Body of pancreas (tissue), 4 donors: ENCODE measurements around the gene ZNF284. TPM values are rescaled to one million over a fixed set of nuclear protein-coding genes. Genes with fewer than 3 reads are reported as not detected.

ENCODE experiments used
- ATAC-seq: fragments of 150-250 bp; one replicate; pipeline ENCODE4 v1.9.1; 2016
- DNase-seq, 4 donors: peaks; one replicate each; pipeline ENCODE4 v3.0.0-alpha.2; 2019
- H3K27ac ChIP-seq, 4 donors: fragments of 200-600 bp; sonication (generic); 1 replicate in 3 of 4; 2 replicates in 1 of 4; pipeline versions ENCODE4 v1.5.1 to v1.6.1; 2016 to 2019; ENCODE audit warnings: mild to moderate bottlenecking in 1 of 4, mixed read lengths in 1 of 4, moderate library complexity in 1 of 4
- H3K27me3 ChIP-seq, 2 donors: fragments of 200-600 bp; sonication (generic); one replicate each; pipeline ENCODE4 v1.6.0; 2016; ENCODE audit warnings: mild to moderate bottlenecking in 1 of 2
- H3K36me3 ChIP-seq, 2 donors: fragments of 200-600 bp; sonication (generic); replicated peaks in 1 of 2; 2 replicates each; pipeline ENCODE4 v1.5.1; 2016; ENCODE audit warnings: low read depth in 2 of 2; ENCODE audit not compliant: insufficient read depth in 1 of 2
- H3K4me1 ChIP-seq: fragments of 200-600 bp; sonication (generic); one replicate; pipeline ENCODE4 v1.6.0; 2016
- H3K4me3 ChIP-seq, 2 donors: fragments of 200-600 bp; sonication (generic); 1 replicate in 1 of 2; 2 replicates in 1 of 2; pipeline ENCODE4 v1.5.1; 2016 to 2019
- H3K9me3 ChIP-seq, 3 donors: fragments of 200-600 bp; sonication (generic); 1 replicate in 2 of 3; 2 replicates in 1 of 3; pipeline ENCODE4 v1.5.1; 2016
- POLR2A ChIP-seq, 3 donors: fragments of 450-650 bp; IDR thresholded peaks; one replicate each; pipeline ENCODE4 v1.6.1; 2016; ENCODE audit warnings: antibody characterized with exemption in 3 of 3, mild to moderate bottlenecking in 2 of 3
- WGBS, 2 donors: methylation state at CpG; one replicate each; pipeline ENCODE4 v1.1.5; 2017; 5-methylcytosine and 5-hydroxymethylcytosine counted together
- intact Hi-C: fragments of 100-400 bp; cut with DNase I; formaldehyde crosslinking; loops from one replicate; pipeline ENCODE4 v1.15.1; 2023
- total RNA-seq, 2 donors: library from RNA; depleted of rRNA; stranded (reverse); fragments of >200 nt; gene quantifications; one replicate each; pipeline ENCODE4 v1.1.0, GENCODE V29; 2016
- TF ChIP-seq, protein P1 (sequence below), 7 experiments: fragments of 450-650 bp in 4 of 7; fragments of 200-600 bp in 3 of 7; sonication (generic) in 3 of 7; IDR thresholded peaks; one replicate each; pipeline ENCODE4 v1.5.1; 2016 to 2019; ENCODE audit warnings: antibody characterized with exemption in 7 of 7

Gene ZNF284
- total RNA-seq, 2 donors from 2014 or later: 1.3 to 2.1 TPM

DNA sequence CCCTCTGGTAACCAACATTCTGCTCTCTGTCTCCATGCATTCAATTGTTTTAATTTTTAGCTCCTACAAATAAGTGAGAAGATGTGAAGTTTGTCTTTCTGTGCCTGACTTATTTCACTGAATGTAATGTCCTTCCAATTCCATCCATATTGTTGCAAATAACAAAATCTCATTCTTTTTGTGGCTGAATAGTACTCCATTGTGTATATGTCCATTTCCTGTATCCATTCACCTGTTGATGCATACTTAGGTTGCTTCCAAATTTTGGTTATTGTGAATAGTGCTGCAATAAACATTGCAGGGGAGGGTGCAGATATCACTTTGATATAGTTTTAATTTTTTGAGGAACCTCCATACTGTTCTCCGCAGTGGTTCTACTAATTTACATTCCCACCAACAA lies 2.5 kb upstream of the ZNF284 start:
- Histone ChIP-seq H3K27me3 (no peaks in the 10 kb centered on the region), H3K4me3 (no peak overlapping the region), H3K27ac (no peak overlapping the region), H3K4me1 (peaks cover 14% of the 10 kb centered on the region), H3K36me3 (peaks cover 2 to 11% of the 10 kb centered on the region in 2 donors), H3K9me3 (peaks cover 0 to 37% (median 0%) of the 10 kb centered on the region in 3 donors)
- TF ChIP-seq, protein P1, sequence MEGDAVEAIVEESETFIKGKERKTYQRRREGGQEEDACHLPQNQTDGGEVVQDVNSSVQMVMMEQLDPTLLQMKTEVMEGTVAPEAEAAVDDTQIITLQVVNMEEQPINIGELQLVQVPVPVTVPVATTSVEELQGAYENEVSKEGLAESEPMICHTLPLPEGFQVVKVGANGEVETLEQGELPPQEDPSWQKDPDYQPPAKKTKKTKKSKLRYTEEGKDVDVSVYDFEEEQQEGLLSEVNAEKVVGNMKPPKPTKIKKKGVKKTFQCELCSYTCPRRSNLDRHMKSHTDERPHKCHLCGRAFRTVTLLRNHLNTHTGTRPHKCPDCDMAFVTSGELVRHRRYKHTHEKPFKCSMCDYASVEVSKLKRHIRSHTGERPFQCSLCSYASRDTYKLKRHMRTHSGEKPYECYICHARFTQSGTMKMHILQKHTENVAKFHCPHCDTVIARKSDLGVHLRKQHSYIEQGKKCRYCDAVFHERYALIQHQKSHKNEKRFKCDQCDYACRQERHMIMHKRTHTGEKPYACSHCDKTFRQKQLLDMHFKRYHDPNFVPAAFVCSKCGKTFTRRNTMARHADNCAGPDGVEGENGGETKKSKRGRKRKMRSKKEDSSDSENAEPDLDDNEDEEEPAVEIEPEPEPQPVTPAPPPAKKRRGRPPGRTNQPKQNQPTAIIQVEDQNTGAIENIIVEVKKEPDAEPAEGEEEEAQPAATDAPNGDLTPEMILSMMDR (IDR thresholded peaks at IDR 0.05): no peak
- TF ChIP-seq POLR2A (IDR thresholded peaks at IDR 0.05): no peak
- 94% methylated on average over 1 of the region's 1 CpG for WGBS, 2 donors
- ATAC-seq (no peak), DNase-seq (no peak)
- intact Hi-C loops: no loop called here

DNA sequence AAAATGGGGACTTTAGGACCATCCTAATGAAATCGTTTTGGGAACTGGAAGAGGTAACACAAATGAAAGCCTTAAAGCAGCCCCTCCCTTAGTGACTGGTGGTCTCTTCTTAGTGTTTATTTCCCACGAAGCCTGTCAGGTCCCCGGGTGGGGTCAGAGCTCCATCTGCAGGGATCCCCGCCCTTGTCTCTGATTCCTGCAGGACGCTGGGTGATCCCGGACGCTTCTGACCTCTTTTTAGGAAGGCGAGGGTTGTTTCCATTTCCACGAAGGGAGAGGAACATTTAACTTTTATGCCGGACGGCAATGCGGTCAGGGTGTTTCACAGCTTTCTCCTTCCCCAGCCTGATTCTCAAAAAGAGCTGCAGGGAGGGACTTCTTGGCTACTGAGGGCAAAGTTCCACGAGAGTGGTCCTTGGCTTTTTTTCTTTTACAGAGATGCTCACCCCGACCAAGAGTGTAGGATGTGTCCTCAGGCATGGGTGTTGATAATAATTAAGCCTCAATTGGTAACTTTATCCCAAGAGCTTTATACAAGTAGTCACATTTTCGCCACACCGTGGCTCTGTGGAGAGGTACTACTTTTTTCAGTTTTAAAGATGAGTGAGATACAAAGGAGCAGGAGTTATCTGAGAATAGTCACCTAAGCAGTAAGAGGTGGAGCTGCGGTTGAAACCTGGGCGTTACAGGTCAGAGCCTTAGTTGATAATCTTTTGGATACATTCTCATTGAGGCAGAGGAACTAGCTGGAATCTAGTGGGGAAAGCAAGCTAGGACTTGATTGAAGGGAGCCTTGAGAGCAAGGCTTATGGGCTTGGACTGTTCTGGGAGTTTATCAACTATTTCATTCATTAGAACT lies 813 bp downstream of the ZNF284 start:
- H3K4me3 ChIP-seq: peak overlapping the region; percentile 11 to 27
- ATAC-seq (no peak), DNase-seq (no peak)
- no peak for TF ChIP-seq POLR2A (IDR thresholded peaks at IDR 0.05)
- TF ChIP-seq, protein P1 (IDR thresholded peaks at IDR 0.05): no peak
- peak overlapping the region in 2 of 4 donors; percentile 2 to 52 for H3K27ac ChIP-seq
- intact Hi-C loops: no loop called here
- H3K36me3 ChIP-seq: no peaks in the 10 kb centered on the region
- H3K27me3 ChIP-seq: no peaks in the 10 kb centered on the region
- peaks cover 14% of the 10 kb centered on the region for H3K4me1 ChIP-seq
- WGBS, 2 donors: 11 to 15% methylated on average over 18 of the region's 18 CpGs
- peaks cover 0 to 10% (median 0%) of the 10 kb centered on the region in 3 donors for H3K9me3 ChIP-seq

DNA sequence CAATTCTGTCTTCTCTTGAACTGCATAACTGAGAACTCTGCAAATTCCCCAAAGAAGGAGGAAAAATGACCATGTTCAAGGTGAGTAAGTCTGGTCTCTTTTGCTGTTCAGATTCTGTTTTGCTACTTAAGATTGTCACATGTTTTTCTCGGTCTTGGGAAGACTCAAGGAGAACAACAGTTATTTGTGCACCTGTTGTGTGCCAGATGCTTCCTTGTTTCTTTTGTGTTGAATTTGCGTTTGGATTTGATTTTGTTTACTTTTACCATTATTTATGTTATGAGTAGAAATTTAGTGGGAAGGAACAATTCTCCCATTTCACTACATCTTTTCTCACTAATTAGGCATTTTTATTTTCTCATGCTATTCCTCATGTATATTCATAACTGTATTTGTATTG lies 4.4 kb downstream of the ZNF284 start:
- ATAC-seq (no peak), DNase-seq (no peak)
- WGBS, 2 donors: 72% methylated on average over 2 of the region's 2 CpGs
- no peaks in the 10 kb centered on the region for H3K9me3 ChIP-seq
- TF ChIP-seq POLR2A (IDR thresholded peaks at IDR 0.05): no peak
- TF ChIP-seq, protein P1 (IDR thresholded peaks at IDR 0.05): no peak
- H3K4me3 ChIP-seq: no peak overlapping the region
- H3K36me3 ChIP-seq: no peaks in the 10 kb centered on the region
- H3K27ac ChIP-seq: no peak overlapping the region
- H3K27me3 ChIP-seq: no peaks in the 10 kb centered on the region
- intact Hi-C loops: no loop called here
- H3K4me1 ChIP-seq: peaks cover 14% of the 10 kb centered on the region

DNA sequence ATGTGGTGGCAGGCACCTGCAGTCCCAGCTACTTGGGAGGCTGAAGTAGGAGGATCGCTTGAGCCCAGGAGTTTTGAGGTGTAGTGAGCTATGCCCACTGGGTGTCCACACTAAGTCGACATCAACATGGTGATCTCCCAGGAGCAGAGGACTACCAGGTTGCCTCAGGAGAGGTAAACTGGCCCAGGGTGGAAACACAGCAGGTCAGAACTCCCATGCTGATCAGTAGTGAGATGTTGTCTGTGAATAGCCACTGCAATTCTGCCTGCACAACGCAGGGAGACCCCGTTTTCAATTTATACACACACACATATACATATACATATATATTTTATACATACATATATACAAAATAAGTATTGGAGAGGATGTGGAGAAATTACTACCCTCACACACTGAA lies 20.1 kb downstream of the ZNF284 start:
- whole genome bisulfite sequencing, 2 donors: 46 to 60% methylated on average over 4 of the region's 4 CpGs
- Histone ChIP-seq H3K4me1 (peaks cover 8% of the 10 kb centered on the region), H3K27ac (no peak overlapping the region), H3K4me3 (no peak overlapping the region), H3K36me3 (no peaks in the 10 kb centered on the region), H3K9me3 (no peaks in the 10 kb centered on the region), H3K27me3 (no peaks in the 10 kb centered on the region)
- DNase-seq (no peak), ATAC-seq (no peak)
- TF ChIP-seq POLR2A (IDR thresholded peaks at IDR 0.05): no peak
- TF ChIP-seq, protein P1 (IDR thresholded peaks at IDR 0.05): no peak
- intact Hi-C loops: no loop called here
